GM21825 (cell line): ENCODE results near the gene E2F1.

Source experiments
- ATAC-seq: cut with Tn5 transposase; IDR thresholded peaks from one replicate; pipeline ENCODE4 v1.9.1; 2021; ENCODE audit warnings: mild to moderate bottlenecking, moderate library complexity; ENCODE audit not compliant: unreplicated experiment

The E2F1 gene

GRCh38 chr20:33673114-33673409 is 13.1 kb downstream of the E2F1 start:
- ATAC-seq: no peak

- ATAC-seq: no peak
Observed at GRCh38 chr20:33672426-33673113, 13.6 kb downstream of the E2F1 start.

DNA sequence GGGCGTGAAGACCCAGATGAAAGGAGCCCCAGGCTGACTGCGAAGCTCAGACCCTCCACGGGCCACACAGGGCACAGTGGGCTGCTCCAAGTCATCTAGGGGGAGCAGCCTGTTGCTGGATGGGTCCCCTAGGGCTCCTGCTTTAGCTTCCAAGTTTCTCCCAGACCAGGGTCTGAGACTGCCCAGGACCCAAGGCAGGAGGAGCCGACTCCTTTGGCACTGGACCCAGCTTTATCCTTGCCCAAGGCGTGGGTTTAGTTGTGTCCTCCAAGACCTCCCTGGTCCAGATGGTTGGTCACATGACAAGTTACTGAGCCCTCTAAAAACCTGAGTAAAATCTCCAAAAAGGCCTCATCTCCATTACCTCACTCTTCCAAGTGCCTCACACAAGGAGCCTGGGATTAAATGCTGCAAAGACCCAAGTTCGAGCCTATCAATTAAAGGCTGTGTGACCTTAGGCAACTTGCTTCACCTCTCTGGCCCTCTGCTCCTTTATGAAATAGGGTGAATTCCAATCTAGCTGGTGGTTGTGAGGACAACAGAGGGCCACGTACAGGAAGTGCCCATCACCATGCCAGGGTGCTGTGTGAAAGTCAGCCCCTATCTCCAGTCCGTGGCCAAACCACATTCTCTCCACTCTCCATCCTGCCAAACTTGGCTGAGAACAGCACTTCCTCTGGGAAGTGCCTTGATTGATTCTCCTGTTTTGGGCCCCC is 14.5 kb downstream of the E2F1 start:
- no peak for ATAC-seq

GRCh38 chr20:33670715-33671499 is 15.3 kb downstream of the E2F1 start:
- ATAC-seq: no peak

DNA sequence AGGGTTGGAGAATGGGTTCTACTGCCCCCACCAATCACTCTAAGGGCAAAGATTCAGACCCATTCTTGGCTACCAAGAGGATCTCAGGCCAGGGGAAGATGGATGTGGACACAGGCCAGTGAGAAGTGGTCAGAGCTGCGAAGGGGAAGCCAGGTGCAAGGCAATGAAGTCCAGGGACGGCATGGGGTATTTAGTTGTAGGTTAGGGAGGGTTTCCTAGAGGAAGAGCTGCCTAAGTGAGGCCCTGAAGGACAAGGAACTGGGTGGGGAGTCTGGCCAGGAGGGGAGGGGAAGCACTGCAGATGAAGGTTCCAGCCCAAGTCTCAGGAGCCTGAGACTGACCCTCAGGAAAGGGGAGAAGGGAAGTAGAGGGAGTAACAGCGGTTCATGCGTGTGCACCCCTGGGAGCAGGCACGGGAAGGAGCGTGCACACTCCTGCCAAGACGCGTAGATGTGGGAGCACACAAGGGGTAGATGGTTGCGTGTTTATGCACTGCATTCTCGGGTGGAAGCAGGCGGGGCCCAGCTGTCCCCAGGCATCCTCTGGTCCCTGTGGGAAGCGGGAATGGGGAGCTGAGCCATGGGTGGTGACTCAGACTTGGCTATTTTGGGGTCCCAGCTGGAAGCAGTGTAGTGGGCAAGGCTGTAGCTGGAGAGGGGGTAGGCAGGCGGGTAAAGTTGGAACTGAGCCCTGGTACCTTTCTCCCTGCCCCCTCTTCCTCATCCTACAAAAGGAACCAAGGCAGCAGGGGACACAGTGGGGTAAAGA is 16.1 kb downstream of the E2F1 start:
- ATAC-seq: no peak

DNA sequence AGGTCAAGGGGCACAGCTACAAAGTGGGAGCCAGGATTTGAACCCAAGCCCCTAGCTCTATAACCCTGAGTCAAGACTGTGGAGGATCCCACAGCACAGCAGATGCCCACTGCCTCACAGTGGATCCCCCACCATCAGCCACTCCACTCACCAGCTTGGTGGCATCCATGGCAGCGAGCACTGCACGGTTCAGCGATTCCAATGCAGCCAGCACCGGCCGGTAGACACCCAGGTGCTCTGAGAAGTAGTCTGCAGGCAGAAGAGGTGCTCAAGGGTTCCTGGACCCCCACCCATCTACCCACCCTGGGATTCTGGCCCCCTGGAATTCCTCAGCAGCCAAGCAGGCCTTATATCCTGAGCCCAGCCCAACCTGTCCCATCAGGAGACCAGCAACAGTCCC is 17.0 kb downstream of the E2F1 start:
- no peak for ATAC-seq

DNA sequence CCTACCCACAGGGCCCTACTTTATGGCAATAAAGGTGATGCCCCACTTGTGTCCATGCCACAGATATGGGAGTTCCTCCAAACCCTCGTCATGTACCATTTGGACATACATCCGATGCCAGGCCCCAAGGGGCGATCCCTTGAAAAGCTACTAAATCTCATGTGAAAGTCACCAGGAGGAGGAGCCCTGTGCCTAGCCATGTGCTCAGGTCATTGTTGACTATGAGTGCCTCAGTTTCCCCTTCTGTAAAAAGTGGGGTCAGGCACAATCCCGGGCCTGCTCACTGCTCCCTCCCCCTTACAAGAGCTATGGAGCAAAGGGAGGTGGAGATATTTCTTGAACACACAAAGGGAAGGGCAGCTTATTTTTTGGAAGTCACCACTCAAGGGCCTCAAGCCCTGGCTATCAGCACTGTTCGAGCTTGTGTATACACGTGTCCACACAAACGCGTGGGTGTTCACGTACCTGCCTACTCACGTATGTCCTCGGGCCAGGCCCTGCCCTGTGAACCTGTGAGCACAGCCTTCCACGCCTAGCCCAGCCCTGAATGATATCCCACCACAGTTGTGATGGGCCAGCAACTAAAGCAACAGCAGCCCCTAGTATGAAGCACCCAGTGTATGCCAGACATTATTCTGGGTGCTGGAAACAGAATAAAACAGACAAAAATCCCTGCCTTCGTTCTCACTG is 17.6 kb downstream of the E2F1 start:
- no peak for ATAC-seq

GRCh38 chr20:33667676-33668465 is 18.3 kb downstream of the E2F1 start:
- peak; percentile 39 for ATAC-seq

GRCh38 chr20:33667245-33667675 is 18.9 kb downstream of the E2F1 start:
- peak; percentile 10 for ATAC-seq

DNA sequence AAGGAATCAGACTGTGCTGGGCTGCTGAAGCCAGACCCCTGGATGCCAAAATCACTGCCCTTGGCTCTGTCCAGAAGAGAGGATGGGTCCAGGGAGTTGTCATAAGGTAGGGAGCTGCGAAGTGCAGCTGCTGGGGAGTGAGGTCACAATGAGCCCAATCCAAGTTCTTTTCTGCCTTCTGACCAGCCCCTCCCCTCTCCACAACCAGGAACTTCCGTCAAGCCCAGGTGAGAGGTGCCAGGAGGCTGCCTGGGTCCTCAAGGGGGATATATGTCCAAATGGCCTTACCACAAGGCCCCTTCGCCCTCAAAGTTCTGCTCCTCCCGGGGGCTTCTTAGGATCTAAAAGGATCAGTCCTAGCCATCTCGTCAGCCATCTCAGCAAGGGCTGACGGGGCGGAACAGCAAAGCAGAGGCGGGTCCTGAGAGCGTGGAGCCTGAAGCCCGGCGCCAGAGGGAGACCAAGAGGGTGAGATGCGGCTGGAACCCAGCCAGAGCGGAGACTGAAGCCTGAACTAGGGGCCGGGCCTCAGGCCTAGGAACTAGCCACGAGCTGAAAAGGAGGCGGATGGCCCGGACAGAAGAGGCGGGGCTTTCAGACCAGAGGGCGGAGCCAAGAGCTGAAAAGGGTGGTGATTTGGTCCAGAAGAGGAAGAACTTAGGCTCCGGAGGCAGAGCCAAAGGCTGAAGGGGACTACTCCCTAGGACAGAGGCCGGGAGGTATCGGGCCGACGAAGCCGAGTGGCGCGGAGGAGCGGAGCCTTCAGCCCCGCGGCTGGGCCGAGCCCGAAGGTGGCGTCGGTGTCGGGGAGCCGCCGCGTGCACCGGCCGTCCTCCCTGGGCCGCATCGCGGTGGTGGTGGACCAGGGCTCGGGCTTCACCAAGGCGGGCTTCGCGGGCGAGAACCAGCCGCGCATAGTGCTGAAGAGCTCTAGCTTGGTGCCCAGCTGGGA is 19.6 kb downstream of the E2F1 start, which contains the start of gene ACTL10:
TSS of gene ACTL10 (plus strand) at position 651 of the 952 bp plus-strand sequence. CDS start 555 bp downstream, outside the sequence.
- ATAC-seq: peak; percentile 56

DNA sequence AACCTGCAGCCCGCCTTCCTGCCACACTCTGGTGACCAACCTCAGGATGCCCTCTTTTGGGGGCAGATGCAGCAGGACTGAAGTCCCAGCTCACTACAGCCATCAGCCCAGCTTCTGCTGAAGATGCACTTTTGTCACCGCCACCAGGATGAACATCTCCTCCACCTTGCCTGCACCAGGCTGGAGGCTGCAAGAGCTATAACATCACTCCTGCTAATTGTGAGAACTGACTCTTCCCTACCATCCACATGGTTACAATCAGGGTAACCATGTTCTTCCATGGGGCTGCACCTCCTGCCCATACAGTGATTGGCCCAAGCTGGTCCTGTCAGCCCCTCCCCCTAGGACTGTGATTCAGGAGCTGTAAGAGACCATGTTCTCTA is 21.4 kb downstream of the E2F1 start:
- ATAC-seq: no peak

DNA sequence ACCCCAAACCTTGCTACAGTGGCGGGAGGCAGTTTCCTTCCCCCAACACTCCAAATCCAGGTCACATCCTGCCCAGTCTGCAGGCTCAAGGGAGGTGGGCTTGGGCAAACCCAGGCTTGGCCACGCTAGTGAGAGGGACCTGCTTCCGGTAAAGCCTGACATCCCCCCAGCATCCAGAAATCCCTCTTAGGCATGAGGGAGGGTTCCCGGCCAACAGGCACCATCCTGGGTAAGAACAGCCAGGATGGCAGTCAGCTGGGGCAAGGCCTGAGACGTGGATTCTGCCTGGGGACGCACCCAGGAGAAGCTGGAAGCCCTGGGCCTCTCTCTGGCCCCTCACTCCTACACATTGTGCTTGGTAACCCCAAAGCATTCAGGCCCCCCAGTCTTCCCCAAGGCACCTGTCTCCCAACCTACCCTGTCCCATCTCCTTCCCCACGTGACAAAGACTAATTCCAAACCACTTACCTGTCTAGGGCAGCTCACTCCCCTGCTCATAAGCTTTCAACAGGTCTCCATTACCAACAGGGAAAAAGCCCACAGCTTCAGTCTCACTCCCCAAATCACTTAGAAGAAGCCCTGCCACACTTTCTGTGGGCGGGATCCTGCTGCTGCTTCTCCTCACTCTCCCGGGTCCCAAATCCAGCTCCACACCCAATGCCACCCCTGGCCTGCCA is 22.0 kb downstream of the E2F1 start:
- no peak for ATAC-seq

DNA sequence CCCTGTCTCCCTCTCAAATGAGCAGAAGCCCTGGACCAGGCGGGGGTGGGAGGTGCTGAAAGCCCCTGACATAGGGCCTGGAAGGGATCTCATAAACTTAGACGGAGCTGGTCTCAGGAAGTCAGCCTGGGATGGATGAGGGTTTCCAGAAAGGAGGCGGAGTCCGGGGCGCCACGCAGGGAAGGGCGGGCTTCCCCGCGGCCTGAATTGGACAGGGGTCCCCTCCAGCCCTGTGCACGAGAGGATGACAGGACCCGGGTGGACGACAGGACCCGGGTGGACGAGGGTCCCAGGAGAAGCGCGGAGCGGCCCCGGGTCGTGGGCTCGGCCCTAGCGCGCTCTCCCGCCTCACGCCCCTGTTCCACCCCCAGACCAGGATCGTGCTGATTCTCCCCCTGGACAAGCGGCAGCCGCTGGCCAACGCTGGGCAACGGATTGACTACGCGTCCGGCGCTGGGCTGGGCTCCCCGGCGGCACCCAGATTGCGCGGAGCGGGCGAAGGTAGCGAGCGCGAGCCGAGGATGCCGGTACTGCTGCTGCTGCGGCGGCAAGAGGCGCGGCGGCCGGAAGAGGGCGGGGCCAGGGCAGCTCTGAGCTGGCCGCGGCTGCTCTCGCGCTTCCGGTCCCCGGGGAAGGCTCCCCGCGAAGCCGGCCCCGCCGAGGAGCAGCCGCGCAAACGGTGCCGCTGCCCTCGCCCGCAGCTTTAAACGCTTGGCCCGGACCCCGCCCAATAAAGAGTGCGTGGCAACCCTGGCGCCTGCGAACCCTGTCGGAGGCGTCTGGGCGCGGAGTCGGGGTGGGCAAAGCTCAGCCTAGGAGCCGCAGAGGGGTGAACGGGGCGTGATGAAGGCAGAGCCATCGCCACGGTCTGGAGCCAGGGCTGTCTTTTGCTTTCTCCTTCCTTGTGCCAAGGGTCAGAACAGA is 22.8 kb downstream of the E2F1 start:
- ATAC-seq: peak; percentile 34

- ATAC-seq: no peak
Observed at GRCh38 chr20:33662172-33662571, 24.0 kb downstream of the E2F1 start, which contains the start of gene C20orf144. C20orf144 (plus strand) TSS chr20:33662327; CDS start chr20:33662346, 19 bp downstream.

GRCh38 chr20:33660685-33661058 is 25.5 kb downstream of the E2F1 start:
- ATAC-seq: no peak

- no peak for ATAC-seq
Observed at GRCh38 chr20:33660035-33660684, 26.0 kb downstream of the E2F1 start.
